GM10847 (cell line): ENCODE measurements around the gene NPVF.

Experiments used
- POLR2A ChIP-seq: IDR thresholded peaks from 2 replicates; pipeline ENCODE4 v1.6.1; 2011; ENCODE audit not compliant: insufficient read length; ENCODE audit errors: extremely low read depth

NPVF gene

DNA sequence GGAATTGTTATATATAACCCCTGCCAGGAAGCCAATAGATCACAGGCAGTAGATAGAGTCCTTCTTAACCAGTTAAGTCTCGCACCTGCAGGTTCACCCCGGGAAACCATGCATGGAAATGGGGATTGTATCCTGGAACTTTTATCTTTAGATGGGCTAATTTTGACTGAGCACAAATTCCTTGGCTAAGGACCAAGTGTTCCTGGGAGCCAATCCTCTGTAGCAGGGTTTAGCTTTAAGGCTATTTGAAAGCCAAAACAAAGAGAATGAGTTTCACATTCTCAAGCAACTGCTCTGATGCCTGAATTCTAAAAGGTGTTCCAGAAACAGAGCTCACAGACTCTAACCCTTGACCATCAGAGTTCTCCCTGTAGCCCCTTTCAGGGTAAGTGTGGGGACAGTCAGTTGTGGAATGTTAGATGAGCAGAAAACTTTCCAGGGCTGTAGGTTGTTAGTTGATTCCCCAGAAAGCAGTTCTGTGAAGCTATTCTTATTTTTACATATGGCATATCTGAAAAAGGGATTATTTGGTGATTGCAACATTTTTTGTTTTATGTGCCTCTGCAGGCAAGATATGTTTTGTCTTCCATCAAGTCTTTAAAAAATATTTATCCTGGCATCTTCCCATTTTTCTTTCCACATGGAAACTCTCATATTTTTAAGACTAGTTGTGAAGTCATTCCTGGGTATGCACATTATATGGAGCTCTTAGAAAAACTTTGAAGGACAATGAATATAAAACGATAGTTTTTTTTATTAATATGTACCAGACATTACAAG lies 16.2 kb upstream of the NPVF start:
- no peak for TF ChIP-seq POLR2A

DNA sequence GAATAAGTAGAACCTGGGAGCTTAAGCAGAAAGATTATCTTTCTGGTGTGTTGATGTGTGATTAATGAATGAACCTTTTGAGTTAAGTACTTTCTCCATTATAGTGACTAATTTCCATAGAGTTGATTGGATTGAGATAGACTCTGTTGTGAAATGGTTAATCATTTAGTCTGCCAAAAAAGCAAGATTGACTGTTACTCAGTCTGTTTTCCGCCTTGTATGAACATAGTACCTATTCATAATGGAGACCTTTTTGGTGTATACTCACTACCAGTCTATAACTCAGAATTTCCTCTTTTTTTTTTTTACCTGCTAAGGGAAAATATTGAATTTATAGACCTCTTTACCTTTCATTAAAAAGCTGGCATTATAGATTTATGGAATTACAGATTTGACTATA lies 14.4 kb upstream of the NPVF start:
- no peak for TF ChIP-seq POLR2A

DNA sequence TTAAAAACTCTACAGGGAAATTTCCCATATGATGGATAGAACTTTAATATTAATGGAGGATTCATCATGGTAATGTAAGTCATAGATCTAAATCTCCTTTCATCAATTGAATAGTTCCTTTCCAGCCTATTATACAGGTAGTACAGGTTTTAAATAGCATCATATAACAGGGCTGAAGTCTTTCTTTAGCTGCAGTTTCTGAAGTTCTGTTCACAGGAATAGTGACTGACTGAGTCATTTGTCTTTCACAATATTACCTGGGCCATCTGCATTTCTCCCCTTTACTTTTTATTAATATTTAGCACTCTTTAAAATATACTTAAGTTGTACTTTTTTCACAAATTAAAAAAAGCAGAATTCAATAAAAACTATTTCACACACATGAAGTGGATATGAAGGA lies 12.6 kb upstream of the NPVF start:
- TF ChIP-seq POLR2A = no peak

DNA sequence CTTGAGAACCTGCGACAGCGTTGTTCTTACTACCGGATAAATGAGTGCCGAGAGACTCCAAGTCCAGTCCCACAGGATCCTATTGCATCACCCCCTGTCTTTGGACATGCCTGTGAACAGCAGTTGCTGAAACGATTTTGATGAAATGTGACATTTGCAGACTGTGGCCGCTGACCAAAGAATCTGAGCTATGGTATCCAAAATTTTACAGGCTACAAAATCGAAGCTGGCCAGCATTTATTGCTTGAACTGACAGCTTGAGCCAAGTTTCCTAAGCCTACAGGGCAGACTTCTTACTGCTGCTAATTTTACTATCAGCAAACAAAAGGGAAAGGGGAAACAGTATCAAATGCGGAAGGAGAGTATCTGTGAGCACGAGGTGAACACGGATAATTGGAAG lies 12.1 kb upstream of the NPVF start:
- TF ChIP-seq POLR2A = no peak

DNA sequence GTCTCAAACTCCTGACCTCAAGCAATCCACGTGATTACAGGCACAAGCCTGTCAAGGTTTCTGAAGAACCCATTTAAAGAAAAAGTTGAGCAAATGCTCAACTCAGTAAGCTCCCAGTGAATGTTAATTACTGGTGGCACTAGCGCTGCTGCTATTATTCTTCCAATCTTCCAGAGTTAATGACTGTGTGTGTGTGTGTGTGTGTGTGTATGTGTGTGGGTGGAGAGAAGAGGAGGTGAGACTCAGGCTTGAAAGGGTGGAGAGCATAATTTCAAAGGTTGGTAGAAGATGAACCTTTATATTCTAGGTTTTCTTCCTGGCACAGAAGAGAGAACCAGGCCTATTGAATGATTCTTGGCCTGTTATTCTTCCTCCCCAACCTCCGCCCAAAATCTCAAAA lies 11.6 kb upstream of the NPVF start:
- TF ChIP-seq POLR2A = no peak

DNA sequence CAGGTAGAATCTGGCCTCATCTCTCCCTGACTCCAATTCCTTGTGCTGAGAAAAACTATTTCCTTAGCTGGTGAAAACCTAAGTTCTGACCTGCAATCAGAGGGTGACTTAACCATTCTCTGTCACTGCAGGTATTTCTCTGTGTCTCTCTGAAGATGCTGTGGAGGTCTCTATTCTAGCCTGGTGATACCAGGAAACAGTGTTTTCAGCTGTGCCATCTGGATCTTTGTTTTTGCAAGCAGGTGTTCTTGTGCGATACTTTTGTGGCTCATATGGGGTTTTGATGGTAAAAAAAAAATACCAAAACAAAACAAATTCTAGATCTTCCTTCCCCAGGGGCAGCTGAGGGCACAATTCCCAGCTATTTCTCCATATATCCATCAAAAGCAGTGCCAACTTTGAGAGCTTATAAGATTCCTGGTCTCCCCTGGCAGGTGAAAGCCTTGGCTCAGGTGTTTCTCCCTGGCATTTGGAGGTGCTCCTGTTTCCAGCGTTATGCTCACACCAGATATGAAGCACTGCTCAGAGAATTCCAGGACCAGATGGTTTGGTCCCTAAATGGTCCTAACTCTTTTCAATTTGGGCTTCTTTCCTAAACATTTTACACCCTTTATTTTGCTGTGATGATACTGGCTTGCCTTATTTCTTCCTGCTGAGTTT lies 9.9 kb upstream of the NPVF start:
- TF ChIP-seq POLR2A = no peak

DNA sequence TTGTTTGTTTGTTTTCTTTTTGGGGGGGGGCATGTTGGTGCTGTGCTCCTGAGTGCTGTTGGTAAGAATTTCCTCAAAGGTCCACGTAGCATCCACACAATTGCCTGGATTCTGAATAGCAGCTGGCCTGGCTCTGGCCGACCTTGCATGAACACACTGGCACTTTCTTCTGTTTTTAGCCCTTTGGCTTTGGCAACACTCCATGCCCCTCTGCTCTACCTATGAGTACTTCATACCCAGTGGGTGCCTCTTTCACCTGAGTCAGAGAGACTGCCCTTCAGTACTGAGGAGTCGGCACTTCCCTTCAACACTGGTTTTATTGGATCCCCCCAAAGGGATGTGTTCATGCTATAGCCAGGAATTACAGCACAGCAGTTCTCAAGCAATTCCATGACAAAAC lies 7.2 kb upstream of the NPVF start:
- TF ChIP-seq POLR2A = no peak

DNA sequence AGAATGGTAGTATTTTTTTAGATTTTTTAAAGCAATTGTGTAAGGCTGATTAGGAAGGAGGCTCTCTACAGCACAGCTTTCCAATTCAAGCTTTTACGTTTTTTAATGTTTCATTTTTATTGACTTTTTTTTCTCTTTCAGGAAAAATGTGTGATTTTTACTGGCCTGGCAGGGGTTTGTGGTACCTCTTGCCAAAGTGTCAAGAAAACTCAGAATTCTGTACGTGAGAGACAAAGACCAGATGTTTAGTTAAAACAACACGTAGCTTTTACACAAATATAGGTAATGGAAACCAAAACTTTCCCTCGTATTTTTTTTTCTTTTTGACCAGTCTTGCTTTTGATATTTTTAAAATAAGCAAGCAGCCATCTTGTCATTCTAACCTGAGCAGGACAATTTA lies 6.0 kb upstream of the NPVF start:
- TF ChIP-seq POLR2A = no peak

DNA sequence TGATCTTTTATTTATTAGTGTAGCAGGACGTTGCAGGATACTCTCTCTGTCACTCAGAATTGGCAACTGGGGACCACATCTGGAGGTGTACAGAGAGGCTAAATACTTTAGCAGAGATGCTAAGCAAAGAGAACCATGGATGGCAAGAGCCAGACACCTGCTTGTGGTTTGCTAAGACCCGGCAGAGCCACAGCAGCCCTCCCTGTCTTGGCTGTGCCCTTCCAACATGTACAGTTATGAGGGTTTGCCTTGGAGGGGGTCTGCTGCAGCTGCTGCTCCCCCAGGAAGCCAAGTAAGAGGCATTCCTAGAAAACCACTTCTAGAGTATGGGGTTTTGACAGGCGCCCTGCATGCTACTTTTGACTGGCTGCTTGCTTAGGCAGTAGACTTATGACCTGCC lies 5.1 kb downstream of the NPVF start:
- TF ChIP-seq POLR2A = no peak

DNA sequence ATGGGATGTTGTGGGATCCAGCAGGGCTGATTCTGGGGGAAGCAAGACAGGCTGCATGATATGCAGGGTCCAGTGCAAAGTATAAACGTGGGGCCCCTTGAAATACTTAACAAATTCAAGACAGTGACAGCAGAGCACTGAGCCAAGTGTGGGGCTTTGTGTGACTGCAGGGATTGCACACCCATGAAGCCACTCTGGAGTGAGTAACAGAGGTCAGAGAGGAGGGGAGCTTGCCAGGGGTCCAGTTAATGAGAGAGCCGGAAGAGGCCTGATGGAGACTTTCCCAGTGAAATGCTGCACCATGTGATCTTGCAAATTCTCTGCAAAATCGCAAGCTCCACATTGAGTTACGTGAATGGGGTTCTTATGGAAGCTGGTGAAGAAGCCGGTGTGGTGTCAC lies 5.6 kb downstream of the NPVF start:
- TF ChIP-seq POLR2A = no peak

DNA sequence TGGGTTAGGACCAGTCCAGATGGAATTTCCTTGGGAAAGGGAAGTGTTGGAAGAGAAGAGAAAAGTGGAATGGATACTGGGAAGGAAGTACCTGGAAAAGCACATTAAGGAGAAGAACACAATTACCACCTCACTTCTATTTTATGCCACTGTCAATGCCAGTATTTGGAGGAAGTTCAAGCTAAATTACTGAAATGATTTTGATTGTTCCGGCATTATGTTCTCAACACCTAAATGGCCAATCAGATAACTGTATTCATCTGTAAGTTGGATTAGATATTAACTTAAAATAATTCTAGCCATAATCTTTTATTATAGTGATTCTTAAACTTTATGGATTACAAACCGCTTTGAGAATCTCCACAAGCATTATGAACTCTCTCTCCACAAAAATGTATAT lies 7.3 kb downstream of the NPVF start:
- TF ChIP-seq POLR2A = no peak

DNA sequence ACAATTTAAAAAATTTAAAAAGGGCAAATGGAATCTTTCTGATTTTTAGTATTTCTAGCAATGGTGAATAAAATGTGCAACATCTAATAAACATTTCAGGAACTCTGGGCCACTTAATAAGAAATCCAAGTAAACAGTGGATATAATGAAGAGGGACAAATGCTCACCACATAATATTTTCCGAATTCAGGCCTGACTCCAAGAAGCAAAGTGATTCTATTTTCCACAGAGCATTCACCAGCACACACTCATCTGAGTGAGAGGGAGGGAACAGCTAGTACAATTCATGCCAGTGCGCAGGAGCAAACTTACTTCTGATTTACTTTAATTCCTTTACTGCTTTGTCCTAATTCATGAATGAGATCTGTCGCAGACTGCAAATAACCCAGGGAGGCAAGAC lies 10.1 kb downstream of the NPVF start:
- TF ChIP-seq POLR2A = no peak

DNA sequence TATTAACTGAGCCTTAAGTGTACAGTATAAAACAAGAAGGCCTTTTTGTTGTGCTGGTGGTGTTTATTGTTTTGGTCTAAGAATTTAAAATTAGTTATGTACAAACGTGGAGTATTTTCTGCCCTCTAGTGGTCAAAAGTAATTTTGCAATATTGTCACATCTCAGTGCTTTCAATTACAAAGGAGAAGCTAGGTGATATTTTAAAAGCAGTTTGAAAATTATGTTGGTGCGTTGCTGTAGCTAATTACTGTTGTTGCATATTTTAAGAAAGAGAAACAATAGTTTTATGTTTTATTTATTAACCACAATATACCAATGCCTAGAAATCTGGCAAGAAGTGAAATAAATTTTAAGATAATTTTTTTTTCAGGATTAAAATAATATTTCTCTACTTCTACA lies 11.4 kb downstream of the NPVF start:
- TF ChIP-seq POLR2A = no peak

DNA sequence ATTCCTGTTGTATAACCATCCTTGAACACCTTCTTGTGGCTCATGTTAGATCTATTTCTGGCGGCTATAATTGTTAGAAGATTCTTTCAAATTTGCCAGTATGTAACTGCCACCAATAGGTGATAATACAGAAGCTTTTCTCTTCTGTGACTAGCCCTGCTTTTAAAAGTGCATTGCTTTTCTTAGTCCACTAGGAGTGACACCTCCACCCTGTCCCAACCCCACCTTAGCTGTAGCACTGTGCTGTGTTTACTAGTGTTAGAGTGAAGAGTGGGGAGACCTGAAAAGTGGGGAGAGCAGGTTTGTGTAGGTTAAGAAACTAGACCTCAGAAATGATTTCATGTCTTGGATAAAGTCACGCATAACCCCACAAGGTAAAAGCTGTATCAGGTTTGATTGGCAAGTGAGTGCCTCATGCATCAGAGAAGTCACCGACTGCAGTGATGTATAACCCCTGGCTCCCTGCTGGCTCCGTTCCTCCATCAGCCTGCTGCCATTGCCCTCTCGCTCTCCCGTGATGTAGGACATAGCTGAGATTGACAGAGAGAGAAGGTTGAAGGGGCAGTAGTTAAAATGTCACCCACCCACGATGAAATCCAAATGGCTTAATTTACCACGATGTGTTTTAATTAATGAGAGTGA lies 12.5 kb downstream of the NPVF start:
- TF ChIP-seq POLR2A = no peak

DNA sequence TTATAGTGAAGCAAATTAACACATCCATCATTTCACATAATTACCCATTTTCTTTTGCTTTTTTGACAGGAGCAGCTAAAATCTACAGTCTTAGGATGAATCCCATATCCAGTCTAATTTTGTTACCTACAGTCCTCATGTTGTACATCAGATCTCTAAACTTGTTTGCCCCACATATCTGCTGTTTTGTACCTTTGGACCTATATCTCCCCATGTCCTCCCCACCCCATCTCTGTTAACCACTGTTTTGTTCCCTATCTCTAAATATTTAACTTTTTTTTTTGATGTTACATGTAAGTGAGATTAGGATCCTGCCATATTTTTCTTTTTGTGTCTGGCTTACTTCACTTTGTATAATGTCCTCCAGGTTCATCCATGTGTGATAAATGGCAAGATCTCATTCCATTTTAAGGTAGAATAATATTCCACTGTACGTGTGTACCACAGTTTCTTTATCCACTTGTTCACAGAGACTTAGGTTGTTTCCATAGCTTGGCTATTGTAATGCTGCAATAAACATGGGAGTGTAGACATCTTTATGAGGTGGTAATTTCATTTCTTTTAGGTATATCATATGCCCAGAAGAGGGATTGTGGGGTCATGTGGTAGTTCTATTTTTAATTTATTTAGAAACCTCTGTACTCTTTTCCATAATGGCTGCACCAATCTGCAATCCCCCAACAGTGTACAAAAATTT lies 19.6 kb downstream of the NPVF start:
- no peak for TF ChIP-seq POLR2A

DNA sequence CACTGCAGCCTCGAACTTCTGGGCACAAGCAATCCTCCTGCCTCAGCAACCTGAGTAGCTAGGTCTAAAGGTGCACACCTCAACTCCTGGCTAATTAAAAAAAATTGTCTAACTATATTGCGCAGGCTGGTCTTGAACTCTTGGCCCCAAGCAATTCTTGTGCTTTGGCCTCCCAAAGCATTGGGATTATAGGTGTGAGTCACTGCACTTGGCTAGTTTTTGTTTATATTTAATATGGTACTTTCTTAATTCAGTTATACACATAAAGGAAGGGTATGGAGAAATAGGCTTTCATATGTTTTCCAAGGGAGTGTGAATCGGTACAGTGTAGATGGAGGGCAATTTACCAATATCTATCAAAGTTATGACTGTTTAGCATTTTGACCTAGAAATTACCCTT lies 20.4 kb downstream of the NPVF start:
- no peak for TF ChIP-seq POLR2A
